HG02973 (cell line): Measurements from ENCODE around the gene MOAP1.
"Not testable (repeated sequence)": the region's sequence is repeated elsewhere in the genome, so short reads cannot be mapped to it uniquely, and the experiment has no call there.

ENCODE experiments used
- ATAC-seq: cut with Tn5 transposase; IDR thresholded peaks from one replicate; pipeline ENCODE4 v1.9.1; 2021; ENCODE audit warnings: moderate library complexity; ENCODE audit not compliant: unreplicated experiment

Gene MOAP1

DNA sequence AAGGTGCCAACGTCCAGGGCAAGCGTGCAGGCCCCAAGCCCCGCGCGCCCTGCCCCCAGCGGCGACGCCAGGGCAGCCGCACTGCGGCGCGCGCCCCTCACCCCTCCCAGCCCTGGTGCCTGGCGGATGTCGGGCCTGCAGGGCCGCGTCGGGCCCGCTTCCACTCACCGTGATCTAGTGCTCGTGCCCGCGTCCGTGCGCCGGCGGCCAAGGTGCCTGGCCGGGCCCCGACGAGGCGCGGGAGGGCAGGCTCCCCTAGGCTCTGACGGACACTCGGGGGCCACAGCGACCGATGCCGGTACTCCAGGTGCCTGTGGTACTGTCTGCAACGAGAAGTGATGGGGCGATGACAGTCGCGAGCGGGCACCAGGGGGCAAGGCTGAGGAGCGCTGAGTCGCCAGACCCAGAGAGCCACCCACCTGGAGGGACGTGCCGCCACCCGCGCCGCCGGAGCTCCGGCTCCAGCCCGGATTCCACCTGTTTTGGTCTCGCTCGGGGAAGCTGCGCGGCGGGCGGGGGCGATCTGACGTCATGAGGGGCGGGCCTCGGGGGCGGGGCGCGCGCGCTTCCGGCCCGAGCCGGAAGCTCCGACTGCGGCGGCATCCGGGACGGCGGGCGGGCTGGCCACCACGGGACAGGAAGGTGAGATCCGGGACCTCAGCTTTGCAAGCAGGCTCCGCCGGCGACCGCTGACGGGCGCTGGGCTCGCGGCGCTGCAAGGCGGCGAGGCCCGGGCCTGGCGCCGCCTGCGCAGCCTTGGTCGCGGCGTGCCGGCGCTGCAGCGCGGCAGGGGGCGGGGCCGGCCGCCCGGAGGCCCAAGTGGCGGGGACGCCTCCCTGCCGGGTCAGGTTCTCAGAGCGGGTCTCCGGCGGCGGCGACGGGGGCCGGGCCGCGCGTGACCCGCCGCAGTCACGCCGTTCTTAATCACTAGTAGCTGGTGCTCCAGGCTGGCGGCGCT lies at the start of gene MOAP1, which contains the start of gene LYSET:
Gene MOAP1 (minus strand): TSS at position 507 of the 958 bp plus-strand sequence. CDS start 655 bp downstream, outside the sequence.
Gene LYSET (plus strand): TSS at position 927 of the 958 bp plus-strand sequence. CDS start 89 bp downstream, outside the sequence.
- ATAC-seq: peak; percentile 86

DNA sequence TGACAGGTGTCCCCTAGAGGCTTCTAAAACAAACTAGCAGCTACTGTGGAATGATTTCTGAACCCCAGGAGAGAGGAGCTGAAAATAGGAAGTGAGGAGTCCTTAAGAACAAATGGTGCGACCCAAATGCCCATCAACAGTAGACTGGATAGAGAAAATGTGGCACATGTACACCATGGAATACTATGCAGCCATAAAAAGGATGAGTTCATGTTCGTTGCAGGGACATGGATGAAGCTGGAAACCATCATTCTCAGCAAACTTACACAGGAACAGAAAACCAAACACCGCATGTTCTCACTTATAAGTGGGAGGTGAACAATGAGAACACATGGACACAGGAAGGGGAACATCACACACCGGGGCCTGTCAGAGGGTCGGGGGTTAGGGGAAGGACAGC lies 48.4 kb upstream of the MOAP1 start:
- not testable (repeated sequence) for ATAC-seq

DNA sequence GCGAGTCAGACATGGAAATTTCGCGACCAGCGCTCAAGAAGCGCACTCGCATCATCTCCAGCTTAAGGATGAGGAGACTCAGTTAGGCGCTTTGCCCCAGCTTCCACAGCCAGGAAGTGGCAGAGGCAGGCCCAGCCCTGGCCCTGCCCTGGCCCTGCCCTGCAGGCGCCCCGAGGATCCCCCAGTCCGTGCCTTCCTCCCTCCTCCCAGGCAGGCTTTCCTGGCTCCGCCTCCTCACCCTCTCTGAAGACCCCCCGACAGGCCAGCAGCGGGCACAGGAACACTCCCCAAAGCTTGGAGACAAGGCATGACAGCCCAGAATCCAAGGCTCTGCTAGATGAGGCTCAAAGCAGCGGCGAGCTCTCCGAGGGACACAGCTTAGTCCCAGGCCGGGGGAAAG lies 47.5 kb upstream of the MOAP1 start:
- ATAC-seq: no peak

- ATAC-seq: no peak
These were observed 46.7 kb upstream of the MOAP1 start for GRCh38 chr14:93231129-93231979.

DNA sequence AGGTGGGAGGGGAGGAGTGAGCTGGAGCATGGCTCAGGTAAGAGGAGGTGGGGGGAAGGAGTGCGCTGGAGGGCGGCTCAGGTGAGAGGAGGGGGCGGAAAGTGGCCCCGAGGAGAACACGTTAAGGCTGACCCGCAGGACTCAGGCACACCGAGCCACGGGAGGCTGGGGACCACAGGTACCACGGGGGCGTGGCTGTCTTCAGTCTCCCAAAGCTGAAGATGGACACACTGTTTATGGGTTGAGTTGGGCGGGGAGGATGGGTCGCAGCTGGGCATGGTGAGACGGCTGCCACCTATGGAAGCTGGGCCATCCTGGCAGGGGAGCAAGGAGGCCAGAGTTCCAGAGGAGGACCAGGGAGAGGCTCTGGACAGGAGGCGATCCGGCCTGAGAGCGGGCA lies 45.8 kb upstream of the MOAP1 start:
- no peak for ATAC-seq

- no peak for ATAC-seq
These were observed 43.9 kb upstream of the MOAP1 start for GRCh38 chr14:93228550-93228949.

DNA sequence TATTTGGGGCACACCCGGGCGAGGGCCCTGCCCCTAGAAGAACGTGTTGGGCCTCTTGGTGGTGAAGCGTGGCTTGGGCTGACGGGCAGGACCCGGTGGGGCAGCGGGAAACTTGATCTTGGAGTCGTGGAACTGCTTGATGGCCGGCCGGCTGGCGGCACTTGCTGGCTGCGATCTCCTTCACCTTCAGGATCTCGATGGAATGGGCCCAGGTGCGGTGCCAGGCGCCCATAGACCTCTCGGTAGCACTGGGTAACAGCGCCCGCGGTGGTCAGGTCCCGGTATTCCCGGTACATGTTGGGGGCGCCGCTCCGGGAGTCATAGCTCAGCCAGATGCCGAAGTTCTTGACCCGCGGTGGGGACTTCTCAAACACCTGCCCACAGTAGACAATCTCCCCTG lies 38.9 kb upstream of the MOAP1 start:
- no peak for ATAC-seq

- ATAC-seq: no peak
These were observed 35.8 kb upstream of the MOAP1 start for GRCh38 chr14:93220509-93220908.

- ATAC-seq: peak; percentile 53
These were observed 34.5 kb upstream of the MOAP1 start for GRCh38 chr14:93219103-93219726.

DNA sequence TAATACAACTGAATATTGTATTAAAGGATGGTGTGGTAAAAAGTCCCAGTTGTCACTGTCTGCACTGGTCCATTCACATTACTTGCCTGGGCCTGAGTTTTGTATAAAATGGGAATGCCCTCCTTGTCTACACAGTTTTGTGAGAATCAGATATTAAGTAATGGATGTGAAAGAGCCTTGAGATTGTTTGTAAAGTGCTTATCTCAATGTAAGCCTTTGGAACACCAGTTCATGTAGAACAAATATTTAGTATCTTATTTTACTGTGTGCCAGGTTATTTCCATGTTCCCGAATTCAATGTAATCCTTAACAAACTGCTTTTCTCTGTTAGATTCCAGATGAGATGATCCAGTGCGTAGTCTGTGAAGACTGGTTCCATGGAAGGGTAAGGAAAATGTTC lies 29.9 kb upstream of the MOAP1 start:
- no peak for ATAC-seq

DNA sequence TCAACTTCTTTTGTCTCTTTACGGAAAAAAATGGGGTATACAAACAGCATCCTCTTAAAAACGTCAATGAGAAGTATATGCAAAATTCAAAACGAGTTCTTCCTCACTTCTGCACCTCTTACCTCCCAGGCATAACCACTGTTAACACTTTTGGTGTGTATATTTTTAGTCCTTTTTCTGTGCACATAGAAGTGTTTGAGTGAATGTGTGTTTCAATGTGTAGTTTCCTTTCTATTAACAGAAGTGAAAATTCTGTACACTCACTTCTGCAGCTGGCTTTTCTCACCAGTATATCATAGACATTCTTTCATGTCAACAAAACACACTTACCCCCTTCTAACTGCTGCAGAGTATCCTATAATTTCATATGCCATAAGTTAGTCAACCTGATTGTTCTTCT lies 27.7 kb upstream of the MOAP1 start:
- peak; percentile 67 for ATAC-seq

- ATAC-seq: peak; percentile 32
These were observed 23.0 kb upstream of the MOAP1 start for GRCh38 chr14:93207468-93208308.

DNA sequence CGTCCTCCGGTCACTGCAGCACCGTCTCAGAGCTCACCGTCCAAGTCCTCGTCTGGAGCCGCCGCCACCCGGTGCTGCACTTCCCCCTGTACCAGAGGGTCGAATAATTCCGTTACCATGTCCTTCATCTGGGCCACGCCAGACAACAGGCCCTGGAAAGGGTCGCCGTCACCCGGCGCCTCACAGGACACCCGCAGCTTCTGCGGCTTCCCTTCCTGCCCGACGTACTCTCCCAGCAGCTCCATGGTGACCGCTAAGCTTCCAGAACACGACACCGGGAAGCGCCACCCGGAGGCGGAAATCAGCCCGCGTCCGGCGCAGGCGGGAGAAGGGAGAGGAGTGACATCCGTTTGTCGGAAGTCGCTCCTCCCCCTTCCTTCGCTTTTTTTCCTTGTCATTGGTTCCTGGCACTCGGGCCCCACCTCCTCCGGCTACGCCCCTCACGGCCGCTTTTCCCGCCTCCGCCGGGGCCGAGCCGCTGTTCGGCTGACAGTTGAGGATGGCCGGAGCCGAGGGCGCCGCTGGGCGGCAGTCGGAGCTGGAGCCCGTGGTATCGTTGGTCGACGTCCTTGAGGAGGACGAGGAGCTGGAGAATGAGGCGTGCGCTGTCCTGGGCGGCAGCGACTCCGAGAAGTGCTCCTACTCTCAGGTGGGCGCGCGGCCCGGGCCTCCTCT lies 22.2 kb upstream of the MOAP1 start, which contains the start of the genes GON7 and UBR7:
Gene GON7 (minus strand): TSS at position 273 of the 675 bp plus-strand sequence. CDS start 28 bp downstream, at position 245.
Gene UBR7 (plus strand): TSS at position 464 of the 675 bp plus-strand sequence. CDS start 36 bp downstream, at position 500.
- ATAC-seq: peak; percentile 78

DNA sequence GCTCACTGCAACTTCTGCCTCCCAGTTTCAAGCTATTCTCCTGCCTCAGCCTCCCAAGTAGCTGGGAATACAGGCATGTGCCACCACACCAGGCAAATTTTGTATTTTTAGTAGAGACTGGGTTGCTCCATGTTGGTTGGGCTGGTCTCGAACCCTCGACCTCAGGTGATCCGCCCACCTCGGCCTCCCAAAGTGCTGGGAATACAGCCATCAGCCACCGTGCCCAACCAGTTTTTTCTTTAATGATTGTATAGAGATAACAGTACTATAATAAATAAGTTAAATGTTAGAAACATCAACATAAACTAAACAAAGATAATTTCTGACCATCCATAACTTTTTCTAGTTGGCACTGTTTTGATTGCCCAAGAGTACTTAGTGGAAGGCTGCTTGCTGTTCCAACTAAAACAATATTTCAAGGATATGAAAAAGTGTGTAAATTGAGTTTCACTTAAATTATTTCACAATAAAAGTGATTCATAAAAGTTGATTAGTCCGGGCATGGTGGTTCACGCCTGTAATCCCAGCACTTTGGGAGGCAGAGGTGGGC lies 16.5 kb upstream of the MOAP1 start:
- no peak for ATAC-seq

DNA sequence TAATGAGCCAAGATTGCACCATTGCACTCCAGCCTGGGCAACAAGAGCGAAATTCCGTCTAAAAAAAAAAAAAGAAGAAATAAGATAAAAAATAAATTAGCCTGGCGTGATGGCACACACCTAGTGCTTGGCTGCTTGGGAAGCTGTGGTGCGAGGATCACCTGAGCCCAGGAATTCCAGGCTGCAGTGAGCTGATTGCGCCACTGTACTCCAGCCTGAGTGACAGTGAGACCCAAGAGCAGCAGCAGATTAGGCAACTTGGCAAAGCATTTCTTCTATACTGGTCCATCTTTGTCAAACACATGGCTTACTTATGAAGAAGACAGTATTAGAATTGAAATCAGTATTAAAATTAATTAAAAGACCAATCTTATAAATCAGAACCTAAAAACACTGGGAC lies 15.9 kb upstream of the MOAP1 start:
- no peak for ATAC-seq

- ATAC-seq: no peak
These were observed 14.3 kb upstream of the MOAP1 start for GRCh38 chr14:93199031-93199430.

DNA sequence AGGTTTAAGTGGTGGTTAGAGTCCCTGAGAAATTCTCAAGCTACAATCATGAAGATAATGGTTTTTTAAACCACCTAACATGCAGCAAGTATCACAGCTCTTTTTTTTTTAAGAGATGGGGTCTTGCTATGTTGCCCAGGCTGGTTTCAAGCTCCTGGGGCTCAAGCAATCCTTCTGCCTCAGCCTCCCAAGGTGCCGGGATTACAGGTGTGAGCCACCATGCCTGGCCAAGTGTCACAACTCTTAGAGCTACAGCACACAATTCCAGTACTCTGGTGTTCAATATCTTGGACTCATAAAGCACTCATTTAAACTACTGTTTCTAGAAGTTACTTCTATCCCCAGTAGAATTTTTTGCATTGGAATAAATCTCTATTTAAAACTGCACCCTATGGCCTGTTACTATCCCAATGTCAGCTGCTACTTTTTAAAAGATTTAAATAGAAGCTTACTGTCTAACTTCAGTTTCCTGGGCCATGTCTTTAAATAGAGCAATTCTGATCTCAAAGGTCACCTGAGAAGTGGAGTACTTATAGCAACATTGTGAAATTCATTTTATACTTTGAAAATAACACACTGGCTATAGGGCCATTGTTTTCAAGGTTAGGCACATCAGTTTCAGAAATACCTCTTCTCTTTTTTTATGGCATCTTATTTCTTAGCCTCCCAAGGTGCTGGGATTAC lies 10.8 kb upstream of the MOAP1 start:
- no peak for ATAC-seq

DNA sequence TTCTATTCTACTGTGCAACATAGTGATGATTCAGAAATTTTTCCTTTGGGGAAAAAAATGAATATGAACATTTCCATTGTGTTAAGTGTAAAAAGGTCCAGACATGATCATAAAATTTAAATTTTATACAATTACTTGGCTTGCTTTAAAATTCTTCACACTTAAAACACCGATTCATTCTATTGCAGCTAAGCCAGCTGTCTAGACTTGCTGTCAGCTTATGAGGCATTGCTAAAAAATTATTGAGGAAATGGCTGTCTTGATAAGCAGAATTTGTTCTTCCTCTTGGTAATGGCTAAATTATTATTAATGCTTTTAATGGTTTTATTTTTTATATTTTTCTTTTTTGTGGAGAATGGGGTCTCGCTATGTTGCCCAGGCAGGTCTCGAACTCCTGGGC lies 2.3 kb upstream of the MOAP1 start:
- ATAC-seq: no peak
